Measurements from ENCODE around the gene ZNF710.
"Not testable (repeated sequence)": the region's sequence is repeated elsewhere in the genome, so short reads cannot be mapped to it uniquely, and the experiment has no call there.

Gene ZNF710

GRCh38 chr15:90108038-90108437, 106.9 kb downstream of the ZNF710 start:
- DNase-seq: not testable (repeated sequence)

DNA sequence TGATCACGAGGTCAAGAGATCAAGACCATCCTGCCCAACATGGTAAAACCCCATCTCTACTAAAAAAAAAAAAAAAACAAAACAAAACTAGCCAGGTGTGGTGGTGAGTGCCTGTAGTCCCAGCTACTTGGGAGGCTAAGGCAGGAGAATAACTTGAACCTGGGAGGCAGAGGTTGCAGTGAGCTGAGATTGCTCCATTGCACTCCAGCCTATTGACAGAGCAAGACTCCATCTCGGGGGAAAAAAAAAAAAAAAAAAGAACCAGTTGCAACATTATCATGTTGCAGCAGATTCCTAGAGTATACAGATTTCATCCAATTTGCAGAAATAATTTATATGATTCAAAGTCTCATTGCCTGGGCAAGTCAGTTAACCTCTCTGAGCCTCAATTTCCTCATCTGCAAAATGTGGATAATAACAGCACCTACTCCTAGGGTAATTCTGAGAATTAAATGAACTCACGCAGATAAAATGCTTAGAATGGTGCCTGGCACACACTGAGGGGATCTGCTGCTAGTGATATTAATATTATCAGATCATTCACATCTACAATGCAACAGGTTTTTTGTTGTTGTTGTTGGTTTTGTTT, 108.1 kb downstream of the ZNF710 start:
- not testable (repeated sequence) for DNase-seq

- DNase-seq: no peak
Observed at GRCh38 chr15:90113166-90113565, 112.0 kb downstream of the ZNF710 start.

GRCh38 chr15:90114451-90114901, 113.4 kb downstream of the ZNF710 start:
- no peak for DNase-seq

DNA sequence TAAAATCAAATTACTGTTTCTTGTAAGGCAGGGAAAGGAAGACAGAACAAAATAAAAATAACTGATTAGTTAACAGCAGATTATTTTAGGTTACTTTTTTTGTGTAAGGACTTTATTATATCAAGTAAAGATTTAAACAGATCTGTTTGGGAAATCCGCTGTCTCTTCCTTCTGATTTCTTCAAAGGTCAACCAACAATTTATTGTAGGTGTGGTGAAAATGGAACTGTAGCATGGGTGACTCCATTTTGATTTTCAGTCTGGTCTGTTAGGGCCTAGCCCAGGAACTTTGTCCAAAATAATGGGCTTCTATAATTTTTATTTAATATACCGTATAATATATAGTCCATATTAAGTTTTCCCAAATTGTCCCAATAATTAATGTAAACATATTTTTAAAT, 114.7 kb downstream of the ZNF710 start:
- DNase-seq: no peak

GRCh38 chr15:90119367-90119766, 118.2 kb downstream of the ZNF710 start:
- no peak for DNase-seq

GRCh38 chr15:90121086-90121485, 120.0 kb downstream of the ZNF710 start:
- no peak for DNase-seq

- no peak for DNase-seq
Observed at GRCh38 chr15:90124507-90124906, 123.4 kb downstream of the ZNF710 start.

- DNase-seq: no peak
Observed at GRCh38 chr15:90126022-90126421, 124.9 kb downstream of the ZNF710 start.

DNA sequence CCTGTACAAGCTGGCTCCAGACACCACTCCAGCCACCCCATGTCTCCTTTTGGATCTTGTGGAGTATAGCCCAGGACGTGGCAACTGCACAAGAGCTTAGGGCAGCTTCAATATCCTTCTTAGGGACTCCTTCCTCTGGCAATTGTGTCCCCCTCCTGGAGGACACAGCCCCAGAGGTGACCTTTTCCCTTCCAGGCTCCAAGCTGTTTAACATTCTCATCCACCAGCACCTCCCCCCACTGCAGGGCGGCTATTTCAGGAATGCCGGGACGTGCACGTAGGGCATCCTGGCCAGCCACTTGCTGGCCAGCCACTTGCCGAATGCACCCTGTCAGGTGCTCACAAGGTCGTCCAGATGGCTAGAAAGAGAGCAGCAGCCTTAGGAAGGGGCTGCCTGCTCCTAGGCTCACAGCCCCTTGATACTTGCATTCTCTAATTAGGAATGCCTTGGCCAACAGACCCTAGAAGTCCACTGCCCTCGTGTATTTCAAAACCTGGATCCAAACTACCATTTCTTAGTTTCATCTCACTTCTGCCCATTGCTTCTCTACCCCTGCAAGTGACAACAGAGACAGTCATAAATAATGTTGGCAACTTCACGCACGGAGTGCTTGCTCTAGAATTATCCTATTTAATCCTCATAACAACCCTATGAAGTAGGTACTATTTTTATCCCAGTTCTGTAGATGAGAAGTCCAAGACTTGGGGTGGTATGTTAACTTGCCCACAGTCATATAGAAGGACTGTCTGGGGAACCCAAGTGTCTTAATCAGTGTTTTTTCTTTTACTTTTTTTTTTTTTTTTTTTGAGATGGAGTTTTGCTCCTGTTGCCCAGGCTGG, 125.7 kb downstream of the ZNF710 start:
- DNase-seq: no peak

- DNase-seq: no peak
Observed at GRCh38 chr15:90130291-90130690, 129.2 kb downstream of the ZNF710 start.
